NB4 (cell line): ENCODE results near the gene TTC9.
"Not testable (repeated sequence)": the region's sequence is repeated elsewhere in the genome, so short reads cannot be mapped to it uniquely, and the experiment has no call there.

Experiments
- DNase-seq: peaks from one replicate; pipeline ENCODE4 v3.0.0; 2010; ENCODE audit warnings: low read depth
- H3K4me3 ChIP-seq: one replicate; pipeline ENCODE4 v1.5.1; 2011; ENCODE audit warnings: mild to moderate bottlenecking, low read depth, low read length, moderate library complexity
- CTCF ChIP-seq: IDR thresholded peaks from one replicate; pipeline ENCODE4 v1.5.1; 2012; ENCODE audit warnings: low read depth, low read length
- MAX ChIP-seq: IDR thresholded peaks from 2 replicates; pipeline ENCODE4 v1.6.1; 2011; ENCODE audit warnings: low read depth, low read length
- MYC ChIP-seq: IDR thresholded peaks from 2 replicates; pipeline ENCODE4 v1.6.1; 2011; ENCODE audit warnings: low read depth, low read length
- POLR2A ChIP-seq: IDR thresholded peaks from 2 replicates; pipeline ENCODE4 v1.6.1; 2011; ENCODE audit warnings: mild to moderate bottlenecking; ENCODE audit not compliant: insufficient read length; ENCODE audit errors: extremely low read depth

Gene TTC9

GRCh38 chr14:70697701-70698100 is 56.0 kb downstream of the TTC9 start:
- no peak for DNase-seq
- TF ChIP-seq POLR2A (no peak), CTCF (no peak), MAX (no peak), MYC (no peak)
- no peak overlapping the region for H3K4me3 ChIP-seq

GRCh38 chr14:70698288-70698687 is 56.6 kb downstream of the TTC9 start:
- peak; percentile 69 for DNase-seq
- no peak overlapping the region for H3K4me3 ChIP-seq
- TF ChIP-seq POLR2A (no peak), MYC (no peak), MAX (no peak), CTCF (no peak)

- H3K4me3 ChIP-seq: no peak overlapping the region
- TF ChIP-seq MAX: no peak
- no peak for TF ChIP-seq CTCF
- TF ChIP-seq POLR2A: no peak
- no peak for TF ChIP-seq MYC
- DNase-seq: no peak
Measured at GRCh38 chr14:70699646-70700045, 57.9 kb downstream of the TTC9 start.

- H3K4me3 ChIP-seq: no peak overlapping the region
- DNase-seq: no peak
- no peak for TF ChIP-seq POLR2A
- no peak for TF ChIP-seq CTCF
- no peak for TF ChIP-seq MYC
- TF ChIP-seq MAX: no peak
Measured at GRCh38 chr14:70700955-70701585, 59.4 kb downstream of the TTC9 start.

GRCh38 chr14:70701610-70702009 is 59.9 kb downstream of the TTC9 start:
- H3K4me3 ChIP-seq: no peak overlapping the region
- no peak for TF ChIP-seq MAX
- TF ChIP-seq POLR2A: no peak
- TF ChIP-seq CTCF: no peak
- DNase-seq: no peak

- H3K4me3 ChIP-seq: no peak overlapping the region
- TF ChIP-seq MAX (no peak), POLR2A (no peak), CTCF (no peak), MYC (no peak)
- no peak for DNase-seq
Measured at GRCh38 chr14:70702161-70702560, 60.4 kb downstream of the TTC9 start.

GRCh38 chr14:70703621-70704168 is 62.0 kb downstream of the TTC9 start:
- not testable (repeated sequence) for H3K4me3 ChIP-seq, DNase-seq
